ENCODE measurements around the gene TUBB3.

Gene TUBB3

GRCh38 chr16:89949121-89949742 lies 26.1 kb downstream of the TUBB3 start:
- H3K4me3 ChIP-seq (ENCODE audit: low read depth, low read length) = peak overlapping the region; percentile 69
- DNase-seq (ENCODE audit: low read depth) = no peak
- TF ChIP-seq CTCF (conservative IDR thresholded peaks at IDR 0.05; ENCODE audit: low read depth, low read length) = no peak

- DNase-seq (ENCODE audit: low read depth) = no peak
- no peak for TF ChIP-seq CTCF (conservative IDR thresholded peaks at IDR 0.05; ENCODE audit: low read depth, low read length)
- H3K4me3 ChIP-seq (ENCODE audit: low read depth, low read length) = peak overlapping the region; percentile 69
These were observed 26.6 kb downstream of the TUBB3 start for GRCh38 chr16:89949756-89950155.

- no peak overlapping the region for H3K4me3 ChIP-seq (ENCODE audit: low read depth, low read length)
- DNase-seq (ENCODE audit: low read depth) = no peak
- no peak for TF ChIP-seq CTCF (conservative IDR thresholded peaks at IDR 0.05; ENCODE audit: low read depth, low read length)
These were observed 28.4 kb downstream of the TUBB3 start for GRCh38 chr16:89951509-89951908.

- DNase-seq (ENCODE audit: low read depth) = no peak
- no peak overlapping the region for H3K4me3 ChIP-seq (ENCODE audit: low read depth, low read length)
- no peak for TF ChIP-seq CTCF (conservative IDR thresholded peaks at IDR 0.05; ENCODE audit: low read depth, low read length)
These were observed 28.9 kb downstream of the TUBB3 start for GRCh38 chr16:89952049-89952448.

- H3K4me3 ChIP-seq (ENCODE audit: low read depth, low read length) = no peak overlapping the region
- TF ChIP-seq CTCF (conservative IDR thresholded peaks at IDR 0.05; ENCODE audit: low read depth, low read length) = no peak
- no peak for DNase-seq (ENCODE audit: low read depth)
These were observed 29.4 kb downstream of the TUBB3 start for GRCh38 chr16:89952551-89952950.

- no peak overlapping the region for H3K4me3 ChIP-seq (ENCODE audit: low read depth, low read length)
- DNase-seq (ENCODE audit: low read depth) = no peak
These were observed 30.7 kb downstream of the TUBB3 start for GRCh38 chr16:89953671-89954406.

More at GRCh38 chr16:89953671-89954406, 30.7 kb downstream of the TUBB3 start:
- no peak for TF ChIP-seq CTCF (conservative IDR thresholded peaks at IDR 0.05; ENCODE audit: low read depth, low read length)

Data from choroid plexus epithelial cell (primary cell).